WTC11 (cell line): Measurements from ENCODE around the gene SLC44A1.

Experiments used
- ZNF138 ChIP-seq: sonication (generic); formaldehyde crosslinking; conservative IDR thresholded peaks from 2 replicates; pipeline ENCODE4 v1.8.1; 2022; ENCODE audit warnings: mild to moderate bottlenecking, moderate library complexity, missing genetic modification reagents
- TF ChIP-seq, protein P1 (sequence below): fragments of 250-450 bp; sonication (Bioruptor Pico); IDR thresholded peaks from 2 replicates; pipeline ENCODE4 v1.9.0; 2021; ENCODE audit warnings: mild to moderate bottlenecking
- TF ChIP-seq, protein P2 (sequence below): fragments of 200-600 bp; IDR thresholded peaks from 2 replicates; pipeline ENCODE4 v1.8.0; 2022; ENCODE audit warnings: antibody characterized with exemption
- TF ChIP-seq, protein P3 (sequence below): fragments of 250-450 bp; sonication (Bioruptor Pico); IDR thresholded peaks from 2 replicates; pipeline ENCODE4 v1.8.0; 2021; ENCODE audit warnings: mild to moderate bottlenecking

DNA sequence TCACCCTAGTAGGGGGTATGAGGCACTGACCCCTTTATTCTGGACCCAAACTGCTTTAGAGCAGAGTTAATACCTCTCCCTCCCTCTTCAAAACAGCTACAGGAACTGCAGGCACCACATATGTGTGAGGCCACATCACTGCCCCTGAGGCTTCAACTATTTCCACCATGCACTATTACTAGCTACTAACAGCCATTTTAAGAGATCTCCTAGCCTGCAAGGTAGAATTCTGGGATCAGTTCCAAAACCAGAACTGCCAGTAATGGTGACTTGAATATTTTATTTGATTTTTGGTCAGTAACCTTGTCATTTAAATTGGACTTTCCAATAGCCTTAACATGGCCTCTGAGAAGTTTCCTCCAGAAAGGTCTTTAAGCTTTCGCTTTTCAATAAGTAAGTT lies 148.1 kb downstream of the SLC44A1 start:
- TF ChIP-seq, protein P1, sequence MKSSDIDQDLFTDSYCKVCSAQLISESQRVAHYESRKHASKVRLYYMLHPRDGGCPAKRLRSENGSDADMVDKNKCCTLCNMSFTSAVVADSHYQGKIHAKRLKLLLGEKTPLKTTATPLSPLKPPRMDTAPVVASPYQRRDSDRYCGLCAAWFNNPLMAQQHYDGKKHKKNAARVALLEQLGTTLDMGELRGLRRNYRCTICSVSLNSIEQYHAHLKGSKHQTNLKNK (CRISPR knock-in tag), result no peak
- TF ChIP-seq, protein P2, sequence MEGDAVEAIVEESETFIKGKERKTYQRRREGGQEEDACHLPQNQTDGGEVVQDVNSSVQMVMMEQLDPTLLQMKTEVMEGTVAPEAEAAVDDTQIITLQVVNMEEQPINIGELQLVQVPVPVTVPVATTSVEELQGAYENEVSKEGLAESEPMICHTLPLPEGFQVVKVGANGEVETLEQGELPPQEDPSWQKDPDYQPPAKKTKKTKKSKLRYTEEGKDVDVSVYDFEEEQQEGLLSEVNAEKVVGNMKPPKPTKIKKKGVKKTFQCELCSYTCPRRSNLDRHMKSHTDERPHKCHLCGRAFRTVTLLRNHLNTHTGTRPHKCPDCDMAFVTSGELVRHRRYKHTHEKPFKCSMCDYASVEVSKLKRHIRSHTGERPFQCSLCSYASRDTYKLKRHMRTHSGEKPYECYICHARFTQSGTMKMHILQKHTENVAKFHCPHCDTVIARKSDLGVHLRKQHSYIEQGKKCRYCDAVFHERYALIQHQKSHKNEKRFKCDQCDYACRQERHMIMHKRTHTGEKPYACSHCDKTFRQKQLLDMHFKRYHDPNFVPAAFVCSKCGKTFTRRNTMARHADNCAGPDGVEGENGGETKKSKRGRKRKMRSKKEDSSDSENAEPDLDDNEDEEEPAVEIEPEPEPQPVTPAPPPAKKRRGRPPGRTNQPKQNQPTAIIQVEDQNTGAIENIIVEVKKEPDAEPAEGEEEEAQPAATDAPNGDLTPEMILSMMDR, result no peak
- no peak for TF ChIP-seq ZNF138 (CRISPR knock-in tag)
- TF ChIP-seq, protein P3, sequence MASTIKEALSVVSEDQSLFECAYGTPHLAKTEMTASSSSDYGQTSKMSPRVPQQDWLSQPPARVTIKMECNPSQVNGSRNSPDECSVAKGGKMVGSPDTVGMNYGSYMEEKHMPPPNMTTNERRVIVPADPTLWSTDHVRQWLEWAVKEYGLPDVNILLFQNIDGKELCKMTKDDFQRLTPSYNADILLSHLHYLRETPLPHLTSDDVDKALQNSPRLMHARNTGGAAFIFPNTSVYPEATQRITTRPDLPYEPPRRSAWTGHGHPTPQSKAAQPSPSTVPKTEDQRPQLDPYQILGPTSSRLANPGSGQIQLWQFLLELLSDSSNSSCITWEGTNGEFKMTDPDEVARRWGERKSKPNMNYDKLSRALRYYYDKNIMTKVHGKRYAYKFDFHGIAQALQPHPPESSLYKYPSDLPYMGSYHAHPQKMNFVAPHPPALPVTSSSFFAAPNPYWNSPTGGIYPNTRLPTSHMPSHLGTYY (CRISPR knock-in tag), result no peak
